IMR-90 (cell line): ENCODE data around the gene MMRN2. TPM values are rescaled to one million over a fixed set of nuclear protein-coding genes. Genes with fewer than 3 reads are reported as not detected.

Experiments
- ATAC-seq: fragments of 200-7000 bp; cut with Tn5 transposase; 2 replicates; pipeline ENCODE4 v1.9.1; 2020; ENCODE audit warnings: low read depth, mild to moderate bottlenecking, moderate library complexity
- BruUV-seq: library from RNA; stranded (reverse); fragments of 400-500 nt; replicated peaks from 2 replicates; lab custom pipeline; 2021; lab: Mats Ljungman, UMichigan
- CTCF ChIA-PET: fragments of 300-600 bp; formaldehyde crosslinking; extraction: SDS; loops from one replicate; lab custom pipeline; 2021; ENCODE audit warnings: antibody characterized with exemption; lab: Yijun Ruan, JAX
- POLR2A ChIA-PET: fragments of 300-600 bp; sonication (Branson Sonifier 250); formaldehyde crosslinking; loops from one replicate; lab custom pipeline; 2022; ENCODE audit warnings: antibody characterized with exemption; ENCODE audit not compliant: unreplicated experiment; lab: Charles Lee
- DNase-seq: peaks from one replicate; pipeline ENCODE4 v3.0.0; 2013
- H2AFZ ChIP-seq: replicated peaks from 2 replicates; pipeline ENCODE3; 2013; ENCODE audit warnings: low read length, mild to moderate bottlenecking; ENCODE audit not compliant: poor library complexity
- H2AK5ac ChIP-seq: 2 replicates; pipeline ENCODE4 v1.6.1; 2013; ENCODE audit warnings: low read depth, low read length, inconsistent platforms
- H2AK9ac ChIP-seq: replicated peaks from 2 replicates; pipeline ENCODE3; 2013; ENCODE audit warnings: mild to moderate bottlenecking, low read depth, low read length, moderate library complexity; ENCODE audit not compliant: poor library complexity
- H2BK120ac ChIP-seq: 2 replicates; pipeline ENCODE4 v1.6.1; 2013; ENCODE audit warnings: low read depth, low read length, inconsistent platforms
- H2BK15ac ChIP-seq: 3 replicates; pipeline ENCODE4 v1.6.1; 2013; ENCODE audit warnings: low read depth, low read length, inconsistent platforms
- H2BK20ac ChIP-seq: 2 replicates; pipeline ENCODE4 v1.6.1; 2013; ENCODE audit warnings: low read depth, mild to moderate bottlenecking, inconsistent platforms, low read length, moderate library complexity
- H2BK5ac ChIP-seq: 2 replicates; pipeline ENCODE4 v1.6.1; 2013; ENCODE audit warnings: mild to moderate bottlenecking, low read depth, low read length, inconsistent platforms; ENCODE audit not compliant: poor library complexity, severe bottlenecking
- H3K14ac ChIP-seq: replicated peaks from 2 replicates; pipeline ENCODE4 v1.6.1; 2013; ENCODE audit warnings: low read depth, low read length, inconsistent platforms
- H3K18ac ChIP-seq: 2 replicates; pipeline ENCODE4 v1.6.1; 2013; ENCODE audit warnings: low read depth, low read length, control low read depth
- H3K23ac ChIP-seq: 2 replicates; pipeline ENCODE4 v1.6.1; 2013; ENCODE audit warnings: low read depth, low read length, inconsistent platforms
- H3K27ac ChIP-seq: 2 replicates; pipeline ENCODE4 v1.5.1; 2013; ENCODE audit warnings: mild to moderate bottlenecking, control low read depth, low read length; ENCODE audit not compliant: insufficient read depth
- H3K27me3 ChIP-seq: 2 replicates; pipeline ENCODE4 v1.6.1; 2013; ENCODE audit warnings: low read length; ENCODE audit not compliant: control insufficient read depth, insufficient read depth
- H3K36me3 ChIP-seq: 2 replicates; pipeline ENCODE4 v1.6.1; 2013; ENCODE audit warnings: low read length, mixed read lengths; ENCODE audit not compliant: control insufficient read depth, insufficient read depth
- H3K4ac ChIP-seq: 2 replicates; pipeline ENCODE4 v1.6.1; 2013; ENCODE audit warnings: low read depth, low read length, inconsistent platforms
- H3K4me1 ChIP-seq: 2 replicates; pipeline ENCODE4 v1.6.1; 2013; ENCODE audit warnings: low read length, mixed read lengths; ENCODE audit not compliant: control insufficient read depth, insufficient read depth
- H3K4me2 ChIP-seq: 2 replicates; pipeline ENCODE4 v1.6.1; 2013; ENCODE audit warnings: low read depth, mild to moderate bottlenecking, control low read depth, low read length, moderate library complexity
- H3K4me3 ChIP-seq: 2 replicates; pipeline ENCODE4 v1.5.1; 2013; ENCODE audit warnings: low read depth, mild to moderate bottlenecking, control low read depth, low read length, moderate library complexity; ENCODE audit not compliant: insufficient read depth
- H3K56ac ChIP-seq: 2 replicates; pipeline ENCODE4 v1.6.1; 2013; ENCODE audit warnings: low read length, inconsistent platforms; ENCODE audit not compliant: insufficient read depth; ENCODE audit errors: extremely low read depth
- H3K79me1 ChIP-seq, 2 experiments: 2 replicates each; pipeline ENCODE4 v1.6.1; 2013; ENCODE audit warnings: low read length in 2 of 2, inconsistent platforms in 1 of 2, low read depth in 1 of 2
- H3K9ac ChIP-seq: 2 replicates; pipeline ENCODE4 v1.6.1; 2013; ENCODE audit warnings: low read depth, low read length, control low read depth
- H3K9me1 ChIP-seq: 2 replicates; pipeline ENCODE4 v1.6.1; 2013; ENCODE audit warnings: low read length, inconsistent platforms; ENCODE audit not compliant: insufficient read depth
- H3K9me3 ChIP-seq: 2 replicates; pipeline ENCODE4 v1.6.1; 2013; ENCODE audit warnings: low read length; ENCODE audit not compliant: control insufficient read depth, insufficient read depth
- H4K20me1 ChIP-seq: 2 replicates; pipeline ENCODE4 v1.6.1; 2013; ENCODE audit warnings: low read length, inconsistent platforms; ENCODE audit not compliant: insufficient read depth
- H4K5ac ChIP-seq: 2 replicates; pipeline ENCODE4 v1.6.1; 2013; ENCODE audit warnings: mild to moderate bottlenecking, low read depth, low read length, control low read depth
- H4K8ac ChIP-seq, 2 experiments: 2 replicates each; pipeline ENCODE4 v1.6.1; 2013; ENCODE audit warnings: low read depth in 2 of 2, low read length in 2 of 2, control low read depth in 1 of 2, inconsistent platforms in 1 of 2
- H4K91ac ChIP-seq: 2 replicates; pipeline ENCODE4 v1.6.1; 2013; ENCODE audit warnings: low read depth, low read length, inconsistent platforms; ENCODE audit not compliant: insufficient read depth
- BHLHE40 ChIP-seq: fragments of 150-350 bp; IDR thresholded peaks from 2 replicates; pipeline ENCODE4 v1.6.1; 2016; ENCODE audit warnings: mild to moderate bottlenecking, low read depth, low read length
- CHD1 ChIP-seq: IDR thresholded peaks from 2 replicates; pipeline ENCODE4 v1.6.1; 2012; ENCODE audit warnings: low read depth, low read length, improper control_type of control experiment
- FOS ChIP-seq: fragments of 150-350 bp; IDR thresholded peaks from 2 replicates; pipeline ENCODE4 v1.6.1; 2016; ENCODE audit warnings: low read depth, low read length
- MAFK ChIP-seq: IDR thresholded peaks from 2 replicates; pipeline ENCODE4 v1.6.1; 2012; ENCODE audit warnings: low read depth, low read length, improper control_type of control experiment
- POLR2A ChIP-seq: IDR thresholded peaks from 2 replicates; pipeline ENCODE4 v1.6.1; 2012; ENCODE audit warnings: mild to moderate bottlenecking, low read depth, low read length
- RAD21 ChIP-seq: IDR thresholded peaks from 2 replicates; pipeline ENCODE4 v1.6.1; 2012; ENCODE audit warnings: low read length, improper control_type of control experiment
- RFX5 ChIP-seq: IDR thresholded peaks from 2 replicates; pipeline ENCODE4 v1.8.0; 2012; ENCODE audit warnings: low read depth, mild to moderate bottlenecking, low read length, moderate library complexity
- SMC3 ChIP-seq: fragments of 150-350 bp; IDR thresholded peaks from 2 replicates; pipeline ENCODE4 v1.6.1; 2016; ENCODE audit warnings: low read depth, mild to moderate bottlenecking, antibody characterized with exemption, low read length, moderate library complexity
- WGBS, 2 experiments: methylation state at CpG; one replicate each; pipeline versions ENCODE4 v1.1.5 to v1.1.7; 2013; ENCODE audit warnings: missing lambda C conversion rate in 2 of 2; ENCODE audit not compliant: insufficient read length in 1 of 2; ENCODE audit errors: extremely low coverage in 2 of 2; 5-methylcytosine and 5-hydroxymethylcytosine counted together
- dilution Hi-C: fragments of 300-500 bp; cut with HindIII; formaldehyde crosslinking; loops from one replicate; pipeline ENCODE4 v1.14.3; 2018; ENCODE audit warnings: low sequenced_read_pairs; ENCODE audit not compliant: unreplicated experiment
- in situ Hi-C: fragments of 300-500 bp; cut with MboI; formaldehyde crosslinking; loops from 3 replicates; pipeline ENCODE4 v1.14.3; 2019; ENCODE audit warnings: low sequenced_read_pairs, inconsistent platforms, mixed read lengths
- intact Hi-C: fragments of 100-400 bp; cut with micrococcal nuclease; formaldehyde crosslinking; loops from 2 replicates; pipeline ENCODE4 v1.10.0; 2022
- polyA plus RNA-seq, 3 experiments: library from polyadenylated mRNA; depleted of rRNA; stranded (reverse); fragments of >200 nt; gene quantifications; 2 replicates each; pipeline ENCODE4 v1.2.3, GENCODE V29; 2012; ENCODE audit warnings: low replicate concordance in 1 of 3
- total RNA-seq: library from RNA; depleted of rRNA; stranded (reverse); fragments of >200 nt; gene quantifications from 2 replicates; pipeline ENCODE4 v1.2.3, GENCODE V29; 2012
- TF ChIP-seq, protein P1 (sequence below): fragments of 150-350 bp; IDR thresholded peaks from 2 replicates; pipeline ENCODE4 v1.6.1; 2017; ENCODE audit warnings: mild to moderate bottlenecking, antibody characterized with exemption, low read length, low read depth
- TF ChIP-seq, protein P2 (sequence below): fragments of 150-350 bp; IDR thresholded peaks from 2 replicates; pipeline ENCODE4 v1.6.1; 2016; ENCODE audit warnings: low read depth, mild to moderate bottlenecking, low read length, moderate library complexity, borderline replicate concordance
- TF ChIP-seq, protein P3 (sequence below): conservative IDR thresholded peaks from 2 replicates; pipeline ENCODE4 v1.5.1; 2012; ENCODE audit warnings: mild to moderate bottlenecking, low read depth, low read length, improper control_type of control experiment

MMRN2 gene
- total and polyA plus RNA-seq, 2 of the 4 experiments (the other 2 are of a cell fraction), result 1.6 to 1.8 TPM

DNA sequence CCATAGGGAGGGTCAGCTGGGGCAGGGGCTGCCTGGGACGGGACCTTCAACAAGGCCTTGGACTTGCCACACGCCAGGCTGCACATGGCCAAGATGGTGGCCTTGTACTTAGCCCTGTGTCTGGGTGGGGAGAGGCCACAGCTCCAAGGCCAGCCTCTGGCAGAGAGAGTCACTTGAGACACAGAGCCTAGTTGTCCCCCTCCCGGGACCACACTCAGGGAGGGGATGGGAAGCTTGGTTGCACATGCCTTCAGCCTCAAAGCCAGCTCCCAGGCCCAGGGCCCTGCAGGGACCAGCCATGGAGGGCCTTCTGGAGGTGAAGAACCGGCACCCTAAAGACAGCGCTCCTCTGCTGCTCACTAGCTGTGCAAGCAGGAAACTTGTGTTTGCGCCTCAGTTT lies 16.7 kb downstream of the MMRN2 start:
- Histone ChIP-seq H2AK9ac (no peak overlapping the region), H3K27me3 (peaks cover under 1% of the 10 kb centered on the region; the same call in 1 of the 2 replicates), H4K20me1 (no peaks in the 10 kb centered on the region), H3K27ac (no peak overlapping the region), H3K14ac (no peak overlapping the region), H3K9me1 (peaks cover 12% of the 10 kb centered on the region), H2AK5ac (no peak overlapping the region), H2BK20ac (no peak overlapping the region; the same call in 1 of the 2 replicates), H4K8ac (no peak overlapping the region), H3K4ac (no peak overlapping the region), H4K91ac (no peak overlapping the region), H3K79me1 (no peaks in the 10 kb centered on the region; a peak in 1 of 4 replicates), H3K4me2 (no peak overlapping the region), H3K9ac (no peak overlapping the region), H4K5ac (no peak overlapping the region), H2BK5ac (no peak overlapping the region), H2AFZ (no peak overlapping the region), H3K4me1 (peaks cover 5% of the 10 kb centered on the region), H3K23ac (no peak overlapping the region), H3K56ac (no peak overlapping the region), H2BK120ac (no peak overlapping the region), H2BK15ac (no peak overlapping the region), H3K4me3 (no peak overlapping the region), H3K18ac (no peak overlapping the region), H3K9me3 (no peaks in the 10 kb centered on the region), H3K36me3 (no peaks in the 10 kb centered on the region)
- ChIA-PET CTCF (no interaction called here), POLR2A (no interaction called here)
- dilution Hi-C loops, result no loop called here
- DNase-seq (no peak), ATAC-seq (no peak)
- TF ChIP-seq MAFK (no peak), SMC3 (no peak), BHLHE40 (no peak), RAD21 (no peak), RFX5 (no peak), POLR2A (no peak), CHD1 (no peak), FOS (no peak)
- TF ChIP-seq, protein P1, sequence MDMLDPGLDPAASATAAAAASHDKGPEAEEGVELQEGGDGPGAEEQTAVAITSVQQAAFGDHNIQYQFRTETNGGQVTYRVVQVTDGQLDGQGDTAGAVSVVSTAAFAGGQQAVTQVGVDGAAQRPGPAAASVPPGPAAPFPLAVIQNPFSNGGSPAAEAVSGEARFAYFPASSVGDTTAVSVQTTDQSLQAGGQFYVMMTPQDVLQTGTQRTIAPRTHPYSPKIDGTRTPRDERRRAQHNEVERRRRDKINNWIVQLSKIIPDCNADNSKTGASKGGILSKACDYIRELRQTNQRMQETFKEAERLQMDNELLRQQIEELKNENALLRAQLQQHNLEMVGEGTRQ, result no peak
- TF ChIP-seq, protein P2, sequence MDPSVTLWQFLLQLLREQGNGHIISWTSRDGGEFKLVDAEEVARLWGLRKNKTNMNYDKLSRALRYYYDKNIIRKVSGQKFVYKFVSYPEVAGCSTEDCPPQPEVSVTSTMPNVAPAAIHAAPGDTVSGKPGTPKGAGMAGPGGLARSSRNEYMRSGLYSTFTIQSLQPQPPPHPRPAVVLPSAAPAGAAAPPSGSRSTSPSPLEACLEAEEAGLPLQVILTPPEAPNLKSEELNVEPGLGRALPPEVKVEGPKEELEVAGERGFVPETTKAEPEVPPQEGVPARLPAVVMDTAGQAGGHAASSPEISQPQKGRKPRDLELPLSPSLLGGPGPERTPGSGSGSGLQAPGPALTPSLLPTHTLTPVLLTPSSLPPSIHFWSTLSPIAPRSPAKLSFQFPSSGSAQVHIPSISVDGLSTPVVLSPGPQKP, result no peak
- TF ChIP-seq, protein P3, sequence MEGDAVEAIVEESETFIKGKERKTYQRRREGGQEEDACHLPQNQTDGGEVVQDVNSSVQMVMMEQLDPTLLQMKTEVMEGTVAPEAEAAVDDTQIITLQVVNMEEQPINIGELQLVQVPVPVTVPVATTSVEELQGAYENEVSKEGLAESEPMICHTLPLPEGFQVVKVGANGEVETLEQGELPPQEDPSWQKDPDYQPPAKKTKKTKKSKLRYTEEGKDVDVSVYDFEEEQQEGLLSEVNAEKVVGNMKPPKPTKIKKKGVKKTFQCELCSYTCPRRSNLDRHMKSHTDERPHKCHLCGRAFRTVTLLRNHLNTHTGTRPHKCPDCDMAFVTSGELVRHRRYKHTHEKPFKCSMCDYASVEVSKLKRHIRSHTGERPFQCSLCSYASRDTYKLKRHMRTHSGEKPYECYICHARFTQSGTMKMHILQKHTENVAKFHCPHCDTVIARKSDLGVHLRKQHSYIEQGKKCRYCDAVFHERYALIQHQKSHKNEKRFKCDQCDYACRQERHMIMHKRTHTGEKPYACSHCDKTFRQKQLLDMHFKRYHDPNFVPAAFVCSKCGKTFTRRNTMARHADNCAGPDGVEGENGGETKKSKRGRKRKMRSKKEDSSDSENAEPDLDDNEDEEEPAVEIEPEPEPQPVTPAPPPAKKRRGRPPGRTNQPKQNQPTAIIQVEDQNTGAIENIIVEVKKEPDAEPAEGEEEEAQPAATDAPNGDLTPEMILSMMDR, result no peak
- in situ Hi-C loops, result no loop called here
- 100% methylated on average over 4 of the region's 6 CpGs; no CpG with 5 or more reads in 1 of the 2 experiments for WGBS, 2 experiments
- no TSS peak for BruUV-seq
- intact Hi-C loops, result no loop called here
